GM18505 (cell line): ENCODE data around the gene SLC43A3.
"Not testable (repeated sequence)": the region's sequence is repeated elsewhere in the genome, so short reads cannot be mapped to it uniquely, and the experiment has no call there.

ENCODE experiments used
- ATAC-seq: cut with Tn5 transposase; IDR thresholded peaks from one replicate; pipeline ENCODE4 v1.9.1; 2021; ENCODE audit not compliant: unreplicated experiment
- POLR2A ChIP-seq: IDR thresholded peaks from 4 replicates; pipeline ENCODE4 v1.6.1; 2011; ENCODE audit warnings: borderline replicate concordance; ENCODE audit not compliant: insufficient read depth, insufficient read length; ENCODE audit errors: extremely low read depth

SLC43A3 gene

DNA sequence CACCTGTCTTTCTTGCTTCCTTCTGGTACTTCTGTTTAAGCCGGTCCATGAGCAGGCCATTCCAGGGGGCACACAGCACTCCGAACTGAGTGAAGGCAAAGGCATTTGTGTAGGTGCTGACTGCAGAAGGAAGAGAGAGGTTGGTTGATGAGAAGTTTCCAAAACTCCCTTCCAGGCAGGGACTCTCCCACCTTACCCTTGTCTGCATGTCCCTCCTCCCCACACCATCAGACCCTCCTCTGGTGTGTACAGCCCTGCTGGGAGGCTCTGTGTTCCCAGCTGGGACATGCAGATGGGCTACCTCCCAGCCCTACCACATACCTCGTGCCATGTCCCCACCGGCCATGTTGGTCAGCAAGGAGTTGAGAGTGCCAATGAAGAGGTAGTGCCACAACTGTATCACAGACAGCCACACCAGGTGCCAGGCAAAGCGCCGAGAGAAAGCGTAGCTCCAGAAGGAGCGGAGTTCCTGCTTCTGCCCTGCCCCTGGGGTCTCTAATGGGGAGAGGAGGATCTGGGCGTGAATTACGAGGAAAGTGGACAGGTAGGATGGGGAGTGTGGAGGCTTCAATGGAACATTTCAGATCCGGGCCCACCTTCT lies 12.2 kb downstream of the SLC43A3 start:
- TF ChIP-seq POLR2A, result no peak
- ATAC-seq, result no peak

- no peak for TF ChIP-seq POLR2A
- no peak for ATAC-seq
These were observed 13.2 kb downstream of the SLC43A3 start for GRCh38 chr11:57413681-57414080.

DNA sequence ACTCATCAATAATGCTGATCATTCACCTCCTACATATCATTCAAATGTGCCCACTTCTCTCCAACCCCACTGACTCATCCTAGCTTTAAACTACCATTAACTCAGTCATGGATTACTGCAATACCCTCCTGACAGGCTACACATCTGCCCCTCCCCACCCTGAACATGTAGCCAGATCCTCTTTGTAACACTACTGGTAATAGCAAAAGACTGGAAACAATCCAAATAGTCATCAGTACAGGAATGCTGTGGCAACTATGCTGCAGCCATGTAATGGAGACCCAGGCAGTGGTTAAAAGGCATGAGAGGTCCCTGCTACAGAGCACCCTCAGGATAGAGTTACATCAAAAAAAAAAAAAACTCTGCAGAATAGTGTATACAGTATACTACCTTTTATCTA lies 16.6 kb downstream of the SLC43A3 start:
- TF ChIP-seq POLR2A, result no peak
- ATAC-seq, result no peak

DNA sequence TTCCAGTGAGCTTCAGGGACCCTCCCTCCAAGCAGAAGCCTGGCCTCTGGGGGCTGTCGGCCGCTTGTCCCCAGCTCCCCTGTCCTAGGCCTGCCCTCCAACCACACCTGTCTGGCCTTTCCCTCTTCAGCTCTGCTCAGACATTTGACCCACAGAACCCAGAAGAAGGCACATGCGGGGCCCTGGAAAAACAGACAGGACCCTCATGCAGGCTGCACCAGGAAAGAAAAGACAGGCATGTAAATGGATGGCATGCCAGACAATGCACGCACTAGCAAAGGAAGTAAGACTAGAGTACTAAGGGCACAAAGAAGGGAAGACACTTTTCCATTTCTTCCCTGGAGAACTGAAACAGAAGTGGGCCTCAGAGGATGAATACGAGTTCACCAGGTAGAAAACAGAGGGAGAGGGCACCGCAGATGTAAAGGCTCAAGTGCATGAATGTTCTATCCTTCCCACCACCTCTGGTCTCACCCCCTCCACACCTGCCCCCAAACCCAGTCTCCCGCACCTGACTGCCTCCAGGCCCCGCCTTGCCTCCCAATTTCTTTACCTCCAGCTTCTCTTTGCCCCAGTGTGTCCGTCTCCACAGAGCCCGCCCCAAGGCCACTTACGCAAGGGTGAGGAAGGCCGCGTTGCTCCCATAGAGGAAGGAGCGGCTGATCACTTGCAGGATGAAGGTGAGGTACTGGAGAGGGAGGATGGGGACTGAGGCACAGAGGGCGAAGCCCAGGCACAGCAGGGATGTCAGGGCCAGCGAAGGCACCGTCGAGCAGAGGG lies 17.4 kb downstream of the SLC43A3 start:
- TF ChIP-seq POLR2A, result no peak
- ATAC-seq, result no peak

DNA sequence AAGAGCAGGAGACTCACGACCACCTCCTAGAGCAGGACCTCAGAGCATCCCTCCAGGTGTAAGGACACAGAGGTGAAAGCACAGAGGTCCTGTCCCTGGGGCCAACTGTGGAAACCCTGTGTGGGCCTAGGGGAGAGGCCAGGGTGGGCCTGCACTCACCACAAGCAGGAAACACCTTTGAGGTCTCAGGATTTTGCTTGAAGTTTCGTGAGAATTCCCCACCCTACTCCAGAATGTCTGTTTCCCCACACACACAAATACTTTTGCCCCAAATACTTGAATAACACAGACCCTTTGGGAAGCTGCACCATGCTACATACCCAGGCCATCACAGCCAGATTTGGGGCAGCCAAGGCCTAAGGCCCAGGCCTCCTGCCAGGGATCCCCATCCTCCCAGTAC lies 18.1 kb downstream of the SLC43A3 start:
- TF ChIP-seq POLR2A, result no peak
- ATAC-seq, result no peak

DNA sequence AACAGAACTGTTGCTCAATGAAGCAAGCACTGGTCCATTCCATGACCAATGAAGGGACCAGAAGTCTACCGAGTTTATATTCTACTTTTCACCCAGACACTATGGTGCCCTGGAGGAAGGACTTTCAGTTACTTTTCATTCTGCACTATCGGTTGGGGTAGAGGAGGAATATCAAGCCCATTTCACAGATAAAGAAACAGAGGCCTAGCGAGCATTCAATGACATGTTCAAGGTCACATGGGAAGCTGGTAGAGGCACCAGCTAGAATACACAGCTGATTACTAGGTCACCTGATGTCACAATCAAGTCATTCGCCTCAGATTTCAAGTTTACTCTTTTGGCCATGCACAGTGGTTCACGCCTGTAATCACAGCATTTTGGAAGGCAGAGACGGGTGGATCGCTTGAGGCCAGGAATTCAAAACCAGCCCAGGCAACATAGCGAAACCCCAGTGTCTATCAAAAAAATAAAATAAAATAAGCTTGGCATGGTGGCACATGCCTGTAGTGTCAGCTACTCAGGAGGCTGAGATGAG lies 18.9 kb downstream of the SLC43A3 start:
- no peak for ATAC-seq
- TF ChIP-seq POLR2A, result no peak

- no peak for TF ChIP-seq POLR2A
- no peak for ATAC-seq
These were observed 19.7 kb downstream of the SLC43A3 start for GRCh38 chr11:57407010-57407920.

- peak; percentile 22 for TF ChIP-seq POLR2A
- ATAC-seq, result peak; percentile 79
These were observed 20.5 kb downstream of the SLC43A3 start for GRCh38 chr11:57406337-57406904.

- ATAC-seq, result no peak
- no peak for TF ChIP-seq POLR2A
These were observed 21.6 kb downstream of the SLC43A3 start for GRCh38 chr11:57405271-57405860.

DNA sequence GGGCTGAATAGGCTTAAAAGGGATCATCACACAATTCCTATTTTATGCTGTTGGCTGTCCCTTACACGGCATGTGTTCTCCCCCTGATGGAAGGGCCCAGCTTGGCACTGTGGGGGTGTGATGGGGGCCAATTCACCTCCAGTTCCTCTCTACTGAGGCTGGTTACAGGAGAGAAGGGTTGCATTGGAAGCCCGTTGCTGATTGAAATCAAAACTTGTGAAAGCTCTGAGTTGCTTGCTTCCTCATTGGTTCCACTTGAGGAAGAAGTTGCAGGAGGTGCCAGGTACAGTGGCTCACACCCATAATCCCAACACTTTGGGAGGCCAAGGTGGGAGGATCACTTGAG lies 23.1 kb downstream of the SLC43A3 start:
- ATAC-seq, result peak; percentile 38
- TF ChIP-seq POLR2A, result no peak

DNA sequence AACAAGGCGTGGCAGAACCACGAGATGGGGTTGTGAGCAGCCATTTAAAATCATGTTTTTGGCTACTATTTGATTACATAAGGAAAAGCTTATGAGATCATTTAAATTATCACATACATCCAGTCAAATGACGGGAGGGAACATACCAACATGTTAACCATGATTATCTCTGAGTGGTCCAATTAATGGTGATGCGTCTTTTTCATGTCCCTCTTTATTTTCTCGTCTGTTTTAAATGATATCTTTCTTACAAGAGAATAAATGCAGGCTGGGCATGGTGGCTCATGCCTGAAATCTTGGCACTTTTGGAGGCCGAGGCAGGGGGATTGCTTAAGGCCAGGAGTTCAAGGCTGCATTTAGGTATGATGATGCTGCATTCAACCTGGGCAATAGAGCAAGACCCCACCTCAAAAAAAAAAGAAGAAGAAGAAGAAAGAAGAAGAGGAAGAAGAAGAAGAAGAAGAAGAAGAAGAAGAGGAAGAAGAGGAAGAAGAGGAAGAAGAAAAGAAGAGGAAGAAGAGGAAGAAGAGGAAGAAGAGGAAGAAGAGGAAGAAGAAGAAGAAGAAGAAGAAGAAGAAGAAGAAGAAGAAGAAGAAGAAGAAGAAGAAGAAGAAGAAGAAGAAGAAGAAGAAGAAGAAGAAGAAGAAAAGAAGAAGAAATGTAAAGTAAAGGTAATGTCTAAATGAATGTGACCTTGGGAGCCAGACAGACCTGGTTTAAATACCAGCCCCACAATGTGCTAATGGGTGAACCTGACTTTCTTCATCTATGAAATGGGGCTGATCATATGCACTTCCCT lies 23.7 kb downstream of the SLC43A3 start:
- not testable (repeated sequence) for ATAC-seq

GRCh38 chr11:57402188-57403002 lies 24.5 kb downstream of the SLC43A3 start:
- no peak for ATAC-seq
- TF ChIP-seq POLR2A, result no peak

DNA sequence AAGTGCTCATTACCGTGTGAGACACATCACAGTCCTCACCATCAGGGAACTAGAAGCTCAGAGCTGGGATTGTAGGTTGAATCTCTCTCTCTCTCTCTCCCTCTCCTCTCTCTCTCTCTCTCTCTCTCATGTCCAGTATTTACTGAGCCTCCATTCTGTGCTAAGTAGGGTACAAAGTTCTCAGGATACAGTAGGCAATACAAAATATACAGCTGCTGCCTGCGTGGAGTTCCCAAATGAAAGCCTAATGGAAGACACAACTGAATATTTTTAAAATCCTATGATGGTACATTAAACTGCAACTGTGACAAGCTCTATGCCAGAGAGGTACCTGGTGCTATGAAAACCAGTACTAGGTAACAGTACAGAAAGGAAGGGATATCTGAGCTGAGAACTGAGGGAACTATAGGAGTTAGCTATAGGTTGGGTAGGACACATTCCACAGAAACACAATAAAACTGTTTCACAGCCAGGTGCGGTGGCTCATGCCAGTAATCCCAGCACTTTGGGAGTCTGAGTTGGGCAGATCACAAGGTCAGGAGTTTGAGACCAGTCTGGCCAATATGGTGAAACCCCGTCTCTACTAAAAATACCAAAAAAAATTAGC lies 26.8 kb downstream of the SLC43A3 start:
- ATAC-seq, result no peak
- no peak for TF ChIP-seq POLR2A
